Astrocyte of the spinal cord (primary cell): ENCODE results near the gene EFCAB13.
"Not testable (repeated sequence)": the region's sequence is repeated elsewhere in the genome, so short reads cannot be mapped to it uniquely, and the experiment has no call there.

Experiments
- DNase-seq: peaks from one replicate; pipeline ENCODE4 v3.0.0; 2011; ENCODE audit warnings: low read depth, low spot score
- H3K4me3 ChIP-seq: 2 replicates; pipeline ENCODE4 v1.5.1; 2011; ENCODE audit warnings: low read depth, mild to moderate bottlenecking, low read length, moderate library complexity
- in situ Hi-C: cut with HindIII; loops from 2 replicates; pipeline ENCODE4 v1.10.0; 2017; ENCODE audit warnings: low sequenced_read_pairs
- TF ChIP-seq, protein P1 (sequence below): IDR thresholded peaks from 2 replicates; pipeline ENCODE4 v1.5.1; 2012; ENCODE audit warnings: low read depth, mild to moderate bottlenecking, low read length, inconsistent platforms

The EFCAB13 gene

DNA sequence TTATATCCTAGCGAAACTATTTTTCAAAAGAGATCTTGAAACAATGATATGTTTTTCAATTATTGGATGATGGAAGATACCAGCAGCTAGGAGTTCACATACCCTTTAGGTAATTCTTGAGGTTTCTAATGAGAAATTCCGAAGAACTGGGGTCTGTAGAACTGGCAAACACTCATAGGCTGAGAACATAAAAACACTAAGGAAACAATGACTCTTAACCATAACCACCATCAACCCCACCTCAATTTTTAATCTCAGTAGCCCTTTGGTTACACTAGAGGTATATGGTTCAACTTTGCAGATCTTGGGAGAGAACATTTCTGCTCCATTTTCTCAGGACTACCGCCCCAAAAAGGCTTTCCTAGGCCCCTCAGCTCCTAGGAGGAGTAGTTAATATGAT lies 141.4 kb downstream of the EFCAB13 start:
- TF ChIP-seq, protein P1, sequence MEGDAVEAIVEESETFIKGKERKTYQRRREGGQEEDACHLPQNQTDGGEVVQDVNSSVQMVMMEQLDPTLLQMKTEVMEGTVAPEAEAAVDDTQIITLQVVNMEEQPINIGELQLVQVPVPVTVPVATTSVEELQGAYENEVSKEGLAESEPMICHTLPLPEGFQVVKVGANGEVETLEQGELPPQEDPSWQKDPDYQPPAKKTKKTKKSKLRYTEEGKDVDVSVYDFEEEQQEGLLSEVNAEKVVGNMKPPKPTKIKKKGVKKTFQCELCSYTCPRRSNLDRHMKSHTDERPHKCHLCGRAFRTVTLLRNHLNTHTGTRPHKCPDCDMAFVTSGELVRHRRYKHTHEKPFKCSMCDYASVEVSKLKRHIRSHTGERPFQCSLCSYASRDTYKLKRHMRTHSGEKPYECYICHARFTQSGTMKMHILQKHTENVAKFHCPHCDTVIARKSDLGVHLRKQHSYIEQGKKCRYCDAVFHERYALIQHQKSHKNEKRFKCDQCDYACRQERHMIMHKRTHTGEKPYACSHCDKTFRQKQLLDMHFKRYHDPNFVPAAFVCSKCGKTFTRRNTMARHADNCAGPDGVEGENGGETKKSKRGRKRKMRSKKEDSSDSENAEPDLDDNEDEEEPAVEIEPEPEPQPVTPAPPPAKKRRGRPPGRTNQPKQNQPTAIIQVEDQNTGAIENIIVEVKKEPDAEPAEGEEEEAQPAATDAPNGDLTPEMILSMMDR: no peak
- in situ Hi-C loops: no loop called here
- no peak overlapping the region for H3K4me3 ChIP-seq
- DNase-seq: no peak

DNA sequence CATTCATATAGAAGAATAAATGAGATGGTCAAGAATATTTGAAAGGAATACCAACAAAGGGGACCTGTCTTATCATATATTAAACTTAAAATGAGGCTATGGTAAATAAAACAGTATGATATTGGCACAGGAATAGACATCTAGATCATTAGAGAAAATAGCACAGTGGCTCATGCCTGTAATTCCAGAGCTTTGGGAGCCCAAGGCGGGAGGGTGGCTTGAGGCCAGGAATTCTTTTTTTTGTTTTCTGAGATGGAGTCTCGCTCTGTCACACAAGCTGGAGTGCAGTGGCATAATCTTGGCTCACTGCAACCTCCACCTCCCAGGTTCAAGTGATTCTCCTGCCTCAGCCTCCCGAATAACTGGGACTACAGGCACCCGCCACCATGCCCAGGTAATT lies 143.2 kb downstream of the EFCAB13 start:
- in situ Hi-C loops, DNase-seq, H3K4me3 ChIP-seq: not testable (repeated sequence)

DNA sequence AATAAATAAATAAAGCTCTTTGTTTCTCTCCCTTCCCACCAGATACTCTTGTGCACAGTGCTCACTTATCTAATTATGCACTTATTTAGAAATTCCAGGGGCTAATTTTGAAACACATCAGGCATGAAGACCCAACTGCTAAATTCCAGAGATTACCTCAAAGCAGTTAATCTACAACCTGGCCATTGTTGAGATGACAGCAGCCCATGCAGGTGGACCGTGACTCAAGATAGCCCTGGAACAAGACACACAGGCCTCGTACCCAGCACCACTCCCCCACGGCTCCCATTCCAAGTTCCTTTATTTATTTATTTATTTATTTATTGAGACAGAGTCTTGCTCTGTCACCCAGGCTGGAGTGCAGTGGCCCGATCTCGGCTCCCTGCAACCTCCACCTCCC lies 147.1 kb downstream of the EFCAB13 start:
- no peak for DNase-seq
- in situ Hi-C loops: no loop called here
- no peak overlapping the region for H3K4me3 ChIP-seq
- TF ChIP-seq, protein P1: no peak

DNA sequence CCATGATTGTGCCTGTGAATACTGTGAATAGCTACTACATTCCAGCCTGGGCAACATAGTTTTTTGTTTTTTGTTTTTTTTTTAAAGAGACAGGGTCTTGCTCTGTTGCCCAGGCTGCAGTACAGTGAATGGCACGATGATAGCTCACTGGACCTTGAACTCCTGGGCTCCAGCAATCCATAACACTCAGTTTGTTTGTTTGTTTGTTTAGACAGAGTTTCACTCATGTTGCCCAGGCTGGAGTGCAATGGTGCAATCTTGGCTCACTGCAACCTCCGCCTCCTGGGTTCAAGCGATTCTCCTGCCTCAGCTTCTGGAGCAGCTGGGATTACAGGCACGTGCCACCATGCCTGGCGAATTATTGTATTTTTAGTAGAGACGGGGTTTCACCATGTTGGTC lies 148.3 kb downstream of the EFCAB13 start:
- H3K4me3 ChIP-seq, in situ Hi-C loops, DNase-seq: not testable (repeated sequence)
